Smooth muscle cell (in vitro differentiated cells): ENCODE measurements around the gene PDYN. TPM values are rescaled to one million over a fixed set of nuclear protein-coding genes. Genes with fewer than 3 reads are reported as not detected.

ENCODE experiments used
- DNase-seq: peaks from one replicate; lab custom pipeline; 2025; ENCODE audit not compliant: unreplicated experiment; lab: John Stamatoyannopoulos, UW
- H2AFZ ChIP-seq: fragments of 200-600 bp; sonication (generic); 2 replicates; pipeline ENCODE4 v1.6.0; 2016; ENCODE audit warnings: antibody characterized with exemption, low read depth, mild to moderate bottlenecking
- H3F3A ChIP-seq: fragments of 200-600 bp; sonication (generic); 2 replicates; pipeline ENCODE4 v1.6.0; 2017; ENCODE audit warnings: antibody characterized with exemption, low read depth
- H3K27ac ChIP-seq: fragments of 200-600 bp; sonication (generic); 2 replicates; pipeline ENCODE4 v1.5.1; 2016; ENCODE audit warnings: low read depth, mild to moderate bottlenecking
- H3K27me3 ChIP-seq: fragments of 200-600 bp; sonication (generic); 2 replicates; pipeline ENCODE4 v1.6.1; 2016; ENCODE audit warnings: low read depth, mild to moderate bottlenecking
- H3K36me3 ChIP-seq: fragments of 200-600 bp; sonication (generic); 2 replicates; pipeline ENCODE4 v1.5.1; 2016; ENCODE audit warnings: low read depth
- H3K4me1 ChIP-seq: fragments of 200-600 bp; sonication (generic); 2 replicates; pipeline ENCODE4 v1.5.1; 2016; ENCODE audit warnings: low read depth
- H3K4me2 ChIP-seq: fragments of 200-600 bp; sonication (generic); 2 replicates; pipeline ENCODE4 v1.6.0; 2016; ENCODE audit warnings: mild to moderate bottlenecking
- H3K4me3 ChIP-seq: fragments of 200-600 bp; sonication (generic); 2 replicates; pipeline ENCODE4 v1.5.1; 2016; ENCODE audit warnings: mild to moderate bottlenecking
- H3K79me2 ChIP-seq: fragments of 200-600 bp; sonication (generic); 2 replicates; pipeline ENCODE4 v1.6.0; 2016; ENCODE audit warnings: low read depth, mild to moderate bottlenecking
- H3K9ac ChIP-seq: fragments of 200-600 bp; sonication (generic); 2 replicates; pipeline ENCODE4 v1.6.0; 2016; ENCODE audit warnings: low read depth
- H3K9me3 ChIP-seq: fragments of 200-600 bp; sonication (generic); replicated peaks from 2 replicates; pipeline ENCODE4 v1.5.1; 2016; ENCODE audit warnings: low read depth
- H4K20me1 ChIP-seq: fragments of 200-600 bp; sonication (generic); 2 replicates; pipeline ENCODE4 v1.6.0; 2016; ENCODE audit warnings: low read depth
- CTCF ChIP-seq: fragments of 200-600 bp; sonication (generic); IDR thresholded peaks from 2 replicates; pipeline ENCODE4 v1.5.1; 2017; ENCODE audit warnings: borderline replicate concordance, mild to moderate bottlenecking, antibody characterized with exemption; ENCODE audit not compliant: insufficient read depth, poor library complexity, severe bottlenecking
- WGBS: methylation state at CpG from one replicate; pipeline ENCODE4 v1.1.7; 2016; ENCODE audit warnings: low lambda C conversion rate; 5-methylcytosine and 5-hydroxymethylcytosine counted together
- polyA plus RNA-seq: library from polyadenylated mRNA; unstranded; fragments of >200 nt; fragmentation: Nextera tagmentation; extraction: Ambion mirVana; gene quantifications from 2 replicates; pipeline ENCODE4 v1.2.1, GENCODE V29; 2016
- total RNA-seq: library from RNA; depleted of rRNA; stranded (reverse); fragments of >200 nt; gene quantifications from 2 replicates; pipeline ENCODE4 v1.2.3, GENCODE V29; 2014

PDYN gene
- total and polyA plus RNA-seq, 2 experiments from 2014 or later = not detected

DNA sequence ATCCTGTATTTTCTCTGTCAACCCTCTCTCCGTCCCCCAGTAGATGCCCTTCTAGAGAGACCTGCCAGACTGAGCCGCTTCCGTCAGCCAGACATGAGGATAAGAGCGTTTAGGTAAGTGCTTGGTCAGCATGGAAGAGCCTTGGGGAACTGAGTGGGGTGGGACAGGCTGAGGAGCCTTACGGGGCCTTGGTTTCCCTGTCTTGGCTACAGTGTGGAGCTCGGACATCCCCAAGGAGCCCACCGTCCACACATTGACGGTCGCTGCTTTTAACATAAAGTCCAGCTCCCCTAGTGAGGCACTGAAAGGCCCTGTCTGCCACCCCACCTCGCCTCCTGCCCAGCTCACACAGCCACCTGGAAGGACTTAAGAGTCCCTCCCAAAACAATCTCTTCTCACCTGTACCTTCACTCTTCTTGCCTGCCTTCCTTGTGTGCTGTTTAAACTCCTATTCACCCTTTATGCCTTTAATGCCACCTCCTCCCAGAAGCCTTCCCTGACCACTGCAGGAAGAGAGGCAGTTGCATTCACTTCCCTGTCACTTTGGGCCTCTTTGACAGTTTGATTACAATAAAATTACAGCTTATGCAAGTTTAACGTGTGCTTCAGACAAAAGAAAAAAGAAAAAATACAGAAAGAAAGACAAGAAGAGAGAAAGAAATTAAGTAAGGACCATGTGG is 42.3 kb downstream of the PDYN start:
- Histone ChIP-seq H4K20me1 (no peaks in the 10 kb centered on the region), H3K4me3 (no peak overlapping the region), H3K79me2 (no peaks in the 10 kb centered on the region), H3K4me1 (peaks cover 32% of the 10 kb centered on the region), H3K27ac (no peak overlapping the region), H2AFZ (no peak overlapping the region), H3K9ac (no peak overlapping the region), H3K27me3 (peaks cover 31% of the 10 kb centered on the region), H3K4me2 (no peak overlapping the region), H3K9me3 (no peaks in the 10 kb centered on the region), H3F3A (no peaks in the 10 kb centered on the region), H3K36me3 (no peaks in the 10 kb centered on the region)
- no peak for DNase-seq
- TF ChIP-seq CTCF = no peak
- WGBS = 84% methylated on average over 11 of the region's 11 CpGs

- Histone ChIP-seq H3K79me2 (no peaks in the 10 kb centered on the region), H4K20me1 (no peaks in the 10 kb centered on the region), H3K9me3 (no peaks in the 10 kb centered on the region), H3F3A (no peaks in the 10 kb centered on the region), H2AFZ (no peak overlapping the region), H3K27ac (no peak overlapping the region), H3K36me3 (no peaks in the 10 kb centered on the region), H3K4me3 (no peak overlapping the region), H3K4me1 (peaks cover 37% of the 10 kb centered on the region), H3K27me3 (peaks cover 39% of the 10 kb centered on the region), H3K9ac (no peak overlapping the region), H3K4me2 (no peak overlapping the region)
- TF ChIP-seq CTCF = no peak
- no peak for DNase-seq
- WGBS = 85% methylated on average over 7 of the region's 7 CpGs
These were observed 43.0 kb downstream of the PDYN start for GRCh38 chr20:1950836-1951235.

DNA sequence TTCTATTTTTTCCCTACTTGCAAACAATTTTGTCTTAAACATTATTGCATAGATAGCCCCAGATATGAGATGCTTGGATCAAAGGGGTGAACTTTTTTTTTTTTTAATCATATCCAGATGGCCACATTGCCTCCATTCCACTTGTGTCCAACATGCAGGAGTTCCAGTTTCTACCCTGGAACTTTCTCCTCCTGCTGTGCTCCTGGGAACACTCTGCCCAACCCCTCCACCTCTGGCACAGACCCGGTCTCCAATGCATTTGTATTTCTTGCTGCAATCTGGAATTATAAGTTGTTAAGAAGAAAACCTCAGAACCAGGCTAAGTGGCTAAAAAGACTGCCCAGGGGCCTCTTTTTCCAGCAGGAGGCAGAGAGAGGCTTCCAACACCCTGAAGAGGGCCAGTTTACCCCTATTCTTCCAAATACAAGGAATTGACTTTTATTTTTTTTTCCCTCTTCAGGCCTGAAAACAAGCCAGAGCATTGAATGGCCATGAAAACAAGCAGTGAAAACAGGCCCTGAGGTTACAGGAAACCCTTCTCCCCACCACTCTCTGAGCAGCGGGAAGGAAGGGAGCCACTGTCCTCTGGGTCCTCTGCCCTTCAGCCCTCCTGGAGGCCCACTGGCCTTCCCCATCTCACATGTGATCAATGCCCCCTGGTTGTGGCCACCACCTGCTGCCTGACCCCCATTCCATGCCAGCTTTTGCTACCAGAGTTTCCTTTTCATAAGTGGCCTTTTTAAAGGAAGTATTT is 44.3 kb downstream of the PDYN start:
- no peak for DNase-seq
- H3K9ac ChIP-seq = no peak overlapping the region
- 68% methylated on average over 2 of the region's 2 CpGs for WGBS
- peaks cover 52% of the 10 kb centered on the region for H3K27me3 ChIP-seq
- H4K20me1 ChIP-seq = no peaks in the 10 kb centered on the region
- no peaks in the 10 kb centered on the region for H3K9me3 ChIP-seq
- H3K4me3 ChIP-seq = no peak overlapping the region
- no peaks in the 10 kb centered on the region for H3K36me3 ChIP-seq
- H2AFZ ChIP-seq = no peak overlapping the region
- H3K4me1 ChIP-seq = peaks cover 31% of the 10 kb centered on the region
- H3K4me2 ChIP-seq = no peak overlapping the region
- H3K79me2 ChIP-seq = no peaks in the 10 kb centered on the region
- no peak overlapping the region for H3K27ac ChIP-seq
- TF ChIP-seq CTCF = no peak
- no peaks in the 10 kb centered on the region for H3F3A ChIP-seq
